Measurements from ENCODE around the gene DGKB. TPM values are rescaled to one million over a fixed set of nuclear protein-coding genes. Genes with fewer than 3 reads are reported as not detected.

DGKB gene
- total and polyA plus RNA-seq, 2 experiments from 2014 or later: 0.28 to 1.7 TPM

DNA sequence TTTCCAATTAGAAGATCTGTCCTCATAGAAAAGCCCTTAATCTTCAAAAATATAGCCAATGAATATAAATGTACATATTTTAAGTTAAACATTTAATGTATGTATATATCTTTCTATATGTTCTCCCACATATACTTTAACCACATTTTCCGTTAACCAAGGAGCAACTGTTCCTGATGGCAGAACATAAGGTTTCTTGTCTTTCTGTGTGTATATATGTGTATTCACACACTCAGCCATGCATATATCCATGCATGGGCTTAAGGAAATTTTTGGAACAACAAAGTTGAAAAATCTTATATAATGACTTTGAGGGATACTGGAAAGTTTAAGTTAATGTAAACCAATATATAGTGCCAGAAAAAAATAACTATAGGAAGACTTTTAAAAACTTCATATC is 274.0 kb downstream of the DGKB start:
- Histone ChIP-seq H4K20me1 (ENCODE audit: insufficient read depth, poor library complexity, severe bottlenecking) (no peaks in the 10 kb centered on the region), H3K4me1 (ENCODE audit: insufficient read depth) (no peaks in the 10 kb centered on the region), H2AFZ (no peak overlapping the region), H3K4me3 (no peak overlapping the region), H3K79me2 (no peaks in the 10 kb centered on the region), H3K27me3 (no peaks in the 10 kb centered on the region), H3K9me3 (ENCODE audit: low read depth) (no peaks in the 10 kb centered on the region), H3K4me2 (no peak overlapping the region), H3K9me2 (replicated peaks; ENCODE audit: insufficient read depth) (no peaks in the 10 kb centered on the region), H3K36me3 (replicated peaks; ENCODE audit: insufficient read depth, low read depth) (no peaks in the 10 kb centered on the region), H3K27ac (no peak overlapping the region)
- TF ChIP-seq EZH2 (IDR thresholded peaks at IDR 0.05; ENCODE audit: borderline replicate concordance) (no peak), EZH2phosphoT487 (IDR thresholded peaks at IDR 0.05; ENCODE audit: low read depth, severe bottlenecking, unreplicated experiment) (no peak)
- TF ChIP-seq, protein P1, sequence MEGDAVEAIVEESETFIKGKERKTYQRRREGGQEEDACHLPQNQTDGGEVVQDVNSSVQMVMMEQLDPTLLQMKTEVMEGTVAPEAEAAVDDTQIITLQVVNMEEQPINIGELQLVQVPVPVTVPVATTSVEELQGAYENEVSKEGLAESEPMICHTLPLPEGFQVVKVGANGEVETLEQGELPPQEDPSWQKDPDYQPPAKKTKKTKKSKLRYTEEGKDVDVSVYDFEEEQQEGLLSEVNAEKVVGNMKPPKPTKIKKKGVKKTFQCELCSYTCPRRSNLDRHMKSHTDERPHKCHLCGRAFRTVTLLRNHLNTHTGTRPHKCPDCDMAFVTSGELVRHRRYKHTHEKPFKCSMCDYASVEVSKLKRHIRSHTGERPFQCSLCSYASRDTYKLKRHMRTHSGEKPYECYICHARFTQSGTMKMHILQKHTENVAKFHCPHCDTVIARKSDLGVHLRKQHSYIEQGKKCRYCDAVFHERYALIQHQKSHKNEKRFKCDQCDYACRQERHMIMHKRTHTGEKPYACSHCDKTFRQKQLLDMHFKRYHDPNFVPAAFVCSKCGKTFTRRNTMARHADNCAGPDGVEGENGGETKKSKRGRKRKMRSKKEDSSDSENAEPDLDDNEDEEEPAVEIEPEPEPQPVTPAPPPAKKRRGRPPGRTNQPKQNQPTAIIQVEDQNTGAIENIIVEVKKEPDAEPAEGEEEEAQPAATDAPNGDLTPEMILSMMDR (IDR thresholded peaks at IDR 0.05; ENCODE audit: poor library complexity): no peak
- no peak for DNase-seq (ENCODE audit: low spot score)
- 96% methylated on average over 1 of the region's 1 CpG for WGBS (ENCODE audit: low lambda C conversion rate, missing lambda C conversion rate)

DNA sequence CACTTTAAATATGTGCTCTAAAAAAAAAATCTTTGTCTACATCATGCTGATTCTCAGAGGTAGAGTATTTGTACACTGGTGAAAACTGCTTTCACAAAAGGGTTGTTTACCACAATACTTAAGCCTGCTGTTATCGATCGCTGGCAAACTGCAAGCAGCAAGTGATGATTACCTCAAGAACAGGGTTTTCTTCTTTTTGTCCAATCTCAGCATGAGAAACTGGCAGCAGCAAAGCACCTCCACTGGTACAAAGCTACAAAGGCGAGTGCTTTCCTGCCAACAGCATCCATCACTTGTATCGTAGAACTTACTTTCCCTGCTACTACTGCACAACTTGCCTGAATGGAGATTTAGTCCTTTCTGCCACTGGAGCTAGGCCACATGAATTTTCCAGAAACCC is 276.5 kb downstream of the DGKB start:
- H3K27me3 ChIP-seq: no peaks in the 10 kb centered on the region
- no peak overlapping the region for H3K27ac ChIP-seq
- H3K4me3 ChIP-seq: no peak overlapping the region
- no peaks in the 10 kb centered on the region for H3K79me2 ChIP-seq
- DNase-seq (ENCODE audit: low spot score): no peak
- H2AFZ ChIP-seq: no peak overlapping the region
- H3K36me3 ChIP-seq (replicated peaks; ENCODE audit: insufficient read depth, low read depth): no peaks in the 10 kb centered on the region
- H4K20me1 ChIP-seq (ENCODE audit: insufficient read depth, poor library complexity, severe bottlenecking): no peaks in the 10 kb centered on the region
- 90% methylated on average over 4 of the region's 4 CpGs for WGBS (ENCODE audit: low lambda C conversion rate, missing lambda C conversion rate)
- no peaks in the 10 kb centered on the region for H3K9me2 ChIP-seq (replicated peaks; ENCODE audit: insufficient read depth)
- H3K4me2 ChIP-seq: no peak overlapping the region
- no peaks in the 10 kb centered on the region for H3K9me3 ChIP-seq (ENCODE audit: low read depth)
- no peaks in the 10 kb centered on the region for H3K4me1 ChIP-seq (ENCODE audit: insufficient read depth)
- TF ChIP-seq, protein P1 (IDR thresholded peaks at IDR 0.05; ENCODE audit: poor library complexity): no peak
- no peak for TF ChIP-seq EZH2phosphoT487 (IDR thresholded peaks at IDR 0.05; ENCODE audit: low read depth, severe bottlenecking, unreplicated experiment)
- TF ChIP-seq EZH2 (IDR thresholded peaks at IDR 0.05; ENCODE audit: borderline replicate concordance): no peak

DNA sequence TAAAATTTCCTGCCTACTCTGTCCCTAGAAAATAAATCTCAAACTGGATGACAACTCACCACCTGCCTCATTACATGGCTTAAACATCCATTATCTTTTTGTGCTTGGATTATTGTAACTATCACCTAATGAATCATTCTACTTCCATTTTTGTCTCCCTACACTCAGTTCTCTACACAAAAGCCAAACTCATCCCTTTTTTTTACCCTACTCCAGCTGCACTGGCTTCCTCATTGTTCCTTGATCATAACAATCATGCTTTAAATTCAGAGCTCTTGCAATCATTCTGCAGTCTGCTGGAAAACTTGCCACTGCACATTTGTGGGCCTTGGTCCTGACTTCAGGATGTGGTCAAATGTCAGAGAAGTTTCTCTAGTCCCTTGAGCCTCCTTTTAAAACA is 280.0 kb downstream of the DGKB start:
- H3K4me3 ChIP-seq: no peak overlapping the region

More for the DNA sequence above, 280.0 kb downstream of the DGKB start:
- no peak for DNase-seq (ENCODE audit: low spot score)
- no peaks in the 10 kb centered on the region for H3K4me1 ChIP-seq (ENCODE audit: insufficient read depth)
- H4K20me1 ChIP-seq (ENCODE audit: insufficient read depth, poor library complexity, severe bottlenecking): no peaks in the 10 kb centered on the region
- H3K27ac ChIP-seq: no peak overlapping the region
- TF ChIP-seq, protein P1 (IDR thresholded peaks at IDR 0.05; ENCODE audit: poor library complexity): no peak
- TF ChIP-seq EZH2 (IDR thresholded peaks at IDR 0.05; ENCODE audit: borderline replicate concordance): no peak
- TF ChIP-seq EZH2phosphoT487 (IDR thresholded peaks at IDR 0.05; ENCODE audit: low read depth, severe bottlenecking, unreplicated experiment): no peak
- H3K27me3 ChIP-seq: no peaks in the 10 kb centered on the region
- H3K36me3 ChIP-seq (replicated peaks; ENCODE audit: insufficient read depth, low read depth): no peaks in the 10 kb centered on the region
- no peak overlapping the region for H2AFZ ChIP-seq
- H3K4me2 ChIP-seq: no peak overlapping the region
- H3K9me2 ChIP-seq (replicated peaks; ENCODE audit: insufficient read depth): no peaks in the 10 kb centered on the region
- H3K9me3 ChIP-seq (ENCODE audit: low read depth): no peaks in the 10 kb centered on the region
- H3K79me2 ChIP-seq: no peaks in the 10 kb centered on the region
